ENCODE measurements around the gene NDUFB4. TPM values are rescaled to one million over a fixed set of nuclear protein-coding genes. Genes with fewer than 3 reads are reported as not detected.

NDUFB4 gene
- 100 to 1,000 TPM in 2 of 4 donors, 10 to 100 TPM in 2; 17.8 to 203 (median 91.8) TPM for total RNA-seq

- Histone ChIP-seq H3K36me3 (no peaks in the 10 kb centered on the region), H3K27ac (peak within 1 kb of the TSS; percentile 86 to 93), H3K4me1 (peaks cover 0 to 5% of the 10 kb centered on the region in 2 donors), H3K9me3 (no peaks in the 10 kb centered on the region), H3K27me3 (no peaks in the 10 kb centered on the region), H3K4me3 (peak within 1 kb of the TSS; percentile 71 to 81)
- DNase-seq, result peak; percentile 95 to 96
- intact Hi-C loops (cut with DNase I; ENCODE audit: low total_unique reads), result no loop called here
- peak; percentile 72 to 78 for TF ChIP-seq POLR2A (IDR thresholded peaks at IDR 0.05)
- peak in 1 of 4 experiments; percentile 23 for TF ChIP-seq CTCF (IDR thresholded peaks at IDR 0.05)
Observed at GRCh38 chr3:120596116-120596852, at the start of gene NDUFB4. NDUFB4 (plus strand) TSS chr3:120596336; CDS start chr3:120596360, 24 bp downstream.

DNA sequence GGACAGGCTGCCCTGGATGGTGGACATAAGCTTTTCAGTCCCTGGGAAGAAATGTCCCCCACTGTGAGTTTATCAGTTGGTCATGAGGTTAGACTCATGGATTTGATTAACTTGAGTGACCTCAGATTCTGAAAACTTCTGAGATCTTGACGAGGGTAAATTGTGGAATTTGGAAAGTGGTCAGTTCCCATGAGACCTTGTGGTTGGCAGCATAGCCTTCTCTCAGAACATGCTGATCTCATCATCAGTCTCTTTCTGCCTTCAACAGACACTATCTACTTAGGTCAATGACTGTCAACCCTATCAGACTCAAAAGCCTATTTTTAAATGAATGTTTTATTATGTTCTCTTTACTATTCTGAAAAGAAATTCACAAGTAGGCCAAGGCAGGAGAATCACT lies 45.6 kb upstream of the NDUFB4 start:
- intact Hi-C loops (cut with DNase I; ENCODE audit: low total_unique reads), result no loop called here
- Histone ChIP-seq H3K4me1 (no peaks in the 10 kb centered on the region), H3K36me3 (no peaks in the 10 kb centered on the region), H3K4me3 (no peak overlapping the region), H3K9me3 (no peaks in the 10 kb centered on the region), H3K27ac (no peak overlapping the region), H3K27me3 (no peaks in the 10 kb centered on the region)
- no peak for DNase-seq
- no peak for TF ChIP-seq CTCF (IDR thresholded peaks at IDR 0.05)
- no peak for TF ChIP-seq POLR2A (IDR thresholded peaks at IDR 0.05)

- Histone ChIP-seq H3K9me3 (no peaks in the 10 kb centered on the region), H3K4me3 (no peak overlapping the region), H3K36me3 (no peaks in the 10 kb centered on the region), H3K27me3 (no peaks in the 10 kb centered on the region), H3K27ac (no peak overlapping the region), H3K4me1 (peaks cover 0 to 5% of the 10 kb centered on the region in 2 donors)
- no peak for TF ChIP-seq CTCF (IDR thresholded peaks at IDR 0.05)
- TF ChIP-seq POLR2A (IDR thresholded peaks at IDR 0.05), result no peak
- intact Hi-C loops (cut with DNase I; ENCODE audit: low total_unique reads), result no loop called here
- no peak for DNase-seq
Observed at GRCh38 chr3:120552184-120553172, 43.7 kb upstream of the NDUFB4 start.

- Histone ChIP-seq H3K9me3 (no peaks in the 10 kb centered on the region), H3K27me3 (no peaks in the 10 kb centered on the region), H3K27ac (peak overlapping the region; percentile 28 to 34), H3K36me3 (no peaks in the 10 kb centered on the region), H3K4me1 (peaks cover 0 to 10% of the 10 kb centered on the region in 2 donors), H3K4me3 (no peak overlapping the region)
- TF ChIP-seq POLR2A (IDR thresholded peaks at IDR 0.05), result no peak
- DNase-seq, result no peak
- intact Hi-C loops (cut with DNase I; ENCODE audit: low total_unique reads), result no loop called here
Observed at GRCh38 chr3:120554812-120555606, 41.1 kb upstream of the NDUFB4 start.
